Nephron progenitor cell (in vitro differentiated cells): ENCODE measurements around the gene DVL2.

ENCODE experiments used
- DNase-seq: peaks from one replicate; pipeline ENCODE4 v3.0.0; 2021
- H3K27ac Mint-ChIP-seq: 2 replicates; pipeline ENCODE4 v1.8.0; 2021; ENCODE audit warnings: mild to moderate bottlenecking, moderate library complexity, mixed read lengths
- H3K27me3 Mint-ChIP-seq: 2 replicates; pipeline ENCODE4 v1.8.0; 2021; ENCODE audit warnings: mild to moderate bottlenecking, low read depth, mixed read lengths; ENCODE audit not compliant: poor library complexity
- H3K36me3 Mint-ChIP-seq: 2 replicates; pipeline ENCODE4 v1.8.0; 2021; ENCODE audit warnings: low read depth, mixed read lengths
- H3K4me1 Mint-ChIP-seq: 2 replicates; pipeline ENCODE4 v1.8.0; 2021; ENCODE audit warnings: mixed read lengths
- H3K4me3 Mint-ChIP-seq: 2 replicates; pipeline ENCODE4 v1.8.0; 2021; ENCODE audit warnings: mild to moderate bottlenecking, moderate library complexity, mixed read lengths
- H3K9me3 Mint-ChIP-seq: 2 replicates; pipeline ENCODE4 v1.8.0; 2021; ENCODE audit warnings: mild to moderate bottlenecking, moderate library complexity, mixed read lengths
- CTCF ChIP-seq: fragments of 200-600 bp; sonication (generic); IDR thresholded peaks from 2 replicates; pipeline ENCODE4 v1.5.0; 2021; ENCODE audit warnings: antibody characterized with exemption

Gene DVL2

DNA sequence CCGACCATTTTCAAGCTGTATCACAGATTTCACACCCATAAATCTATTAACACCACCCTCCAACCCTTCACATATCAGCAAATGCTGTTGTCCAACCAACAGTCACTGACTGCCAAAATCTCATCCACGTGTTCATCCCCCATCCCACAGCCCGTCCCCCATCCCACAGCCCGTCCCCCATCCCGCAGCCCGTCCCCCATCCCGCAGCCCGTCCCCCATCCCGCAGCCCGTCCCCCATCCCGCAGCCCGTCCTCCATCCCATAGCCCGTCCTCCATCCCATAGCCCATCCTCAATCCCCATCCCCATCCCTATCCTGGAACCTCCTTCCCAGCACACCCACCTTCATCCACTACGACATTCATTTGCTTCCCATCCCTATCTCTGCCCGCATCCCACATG, 28.8 kb downstream of the DVL2 start:
- no peak for TF ChIP-seq CTCF
- no peak for DNase-seq
- Mint-ChIP-seq H3K9me3 (no peaks in the 10 kb centered on the region), H3K27me3 (no peaks in the 10 kb centered on the region), H3K4me3 (peak overlapping the region; percentile 79), H3K4me1 (peaks cover 65% of the 10 kb centered on the region), H3K27ac (peak overlapping the region; percentile 88), H3K36me3 (peaks cover 32% of the 10 kb centered on the region)

GRCh38 chr17:7204828-7205461, 29.4 kb downstream of the DVL2 start:
- Mint-ChIP-seq H3K27me3 (no peaks in the 10 kb centered on the region), H3K4me1 (peaks cover 59% of the 10 kb centered on the region), H3K9me3 (no peaks in the 10 kb centered on the region), H3K4me3 (peak overlapping the region; percentile 79), H3K27ac (peak overlapping the region; percentile 88), H3K36me3 (peaks cover 37% of the 10 kb centered on the region)
- peak; percentile 97 for DNase-seq
- no peak for TF ChIP-seq CTCF

DNA sequence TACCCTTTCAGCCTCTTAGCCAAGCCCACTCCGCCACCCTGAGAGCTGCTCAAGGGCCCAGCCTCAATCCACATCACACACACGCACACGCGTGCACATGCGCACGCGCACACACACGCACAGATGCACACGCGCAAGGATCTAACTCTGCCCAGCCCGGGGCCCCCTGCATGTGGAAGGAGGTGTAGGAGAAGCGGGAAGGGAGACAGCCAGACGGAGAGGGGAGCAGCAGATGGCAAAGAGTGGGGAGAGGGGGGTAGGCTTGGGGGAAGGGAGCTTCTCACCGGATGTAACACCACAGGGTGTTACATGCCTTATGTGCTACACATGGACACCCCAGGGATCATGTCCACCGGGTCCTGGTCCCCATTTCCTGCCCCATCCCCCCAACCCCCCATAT, 30.0 kb downstream of the DVL2 start:
- Mint-ChIP-seq H3K36me3 (peaks cover 38% of the 10 kb centered on the region), H3K9me3 (no peaks in the 10 kb centered on the region)

GRCh38 chr17:7203391-7203790, 30.9 kb downstream of the DVL2 start:
- no peaks in the 10 kb centered on the region for H3K27me3 Mint-ChIP-seq
- H3K4me3 Mint-ChIP-seq, result no peak overlapping the region
- H3K9me3 Mint-ChIP-seq, result no peaks in the 10 kb centered on the region
- no peak for DNase-seq
- peaks cover 43% of the 10 kb centered on the region for H3K4me1 Mint-ChIP-seq
- H3K27ac Mint-ChIP-seq, result peak overlapping the region; percentile 29
- no peak for TF ChIP-seq CTCF
- peaks cover 38% of the 10 kb centered on the region for H3K36me3 Mint-ChIP-seq

More for the DNA sequence above, 30.0 kb downstream of the DVL2 start:
- H3K4me3 Mint-ChIP-seq, result peak overlapping the region; percentile 79
- no peak for DNase-seq
- no peak overlapping the region for H3K27ac Mint-ChIP-seq
- H3K27me3 Mint-ChIP-seq, result no peaks in the 10 kb centered on the region
- H3K4me1 Mint-ChIP-seq, result peaks cover 53% of the 10 kb centered on the region
- TF ChIP-seq CTCF, result no peak

DNA sequence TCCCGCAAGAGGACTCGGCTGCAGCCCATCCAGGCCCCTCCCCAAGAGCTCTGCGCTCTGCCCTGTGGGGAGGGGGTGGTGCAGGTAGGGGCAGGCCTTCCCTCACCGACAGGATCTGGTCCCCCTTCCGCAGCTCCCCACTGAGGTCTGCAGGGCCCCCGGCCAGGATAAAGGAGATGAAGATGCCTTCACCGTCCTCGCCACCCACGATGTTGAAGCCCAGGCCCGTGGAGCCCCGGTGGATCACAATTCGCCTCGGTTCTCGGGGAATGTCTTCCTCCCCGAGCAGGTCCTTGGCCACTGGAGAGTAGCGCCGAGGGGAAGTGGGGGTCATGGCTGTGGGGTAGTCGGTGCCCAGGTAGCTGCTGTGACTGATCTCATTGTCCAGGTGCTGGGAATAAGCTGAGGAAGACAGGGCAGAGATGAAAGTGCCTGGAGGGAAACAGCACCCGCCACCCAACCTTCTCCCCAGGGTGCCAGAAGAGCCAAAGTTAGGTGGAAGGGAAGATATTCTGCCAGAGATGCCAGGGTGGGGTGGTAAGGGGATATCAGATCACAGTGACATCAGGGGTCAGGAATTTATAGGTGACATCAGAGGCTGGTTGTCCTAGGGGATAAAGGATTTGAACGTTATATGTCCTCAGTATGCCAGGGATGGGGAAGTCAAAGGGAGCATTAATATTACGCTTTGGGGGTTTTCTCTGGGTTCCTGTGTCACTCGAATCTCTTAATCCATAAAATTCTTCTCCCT, 37.5 kb downstream of the DVL2 start:
- no peak for DNase-seq
- no peak overlapping the region for H3K4me3 Mint-ChIP-seq
- peaks cover 10% of the 10 kb centered on the region for H3K4me1 Mint-ChIP-seq
- no peaks in the 10 kb centered on the region for H3K9me3 Mint-ChIP-seq
- TF ChIP-seq CTCF, result no peak
- H3K27ac Mint-ChIP-seq, result no peak overlapping the region
- peaks cover 56% of the 10 kb centered on the region for H3K36me3 Mint-ChIP-seq
- no peaks in the 10 kb centered on the region for H3K27me3 Mint-ChIP-seq
